Duodenal mucosa (tissue), 2 donors: Measurements from ENCODE around the gene R3HCC1L.
"Not testable (repeated sequence)": the region's sequence is repeated elsewhere in the genome, so short reads cannot be mapped to it uniquely, and the experiment has no call there.

Experiments used
- H3K27ac ChIP-seq: one replicate; pipeline ENCODE4 v1.7.0; 2013; ENCODE audit warnings: low read depth, low read length
- H3K27me3 ChIP-seq, 2 donors: one replicate each; pipeline ENCODE4 v1.7.0; 2013; ENCODE audit warnings: low read length in 2 of 2, control low read depth in 1 of 2; ENCODE audit not compliant: insufficient read depth in 2 of 2, control insufficient read depth in 1 of 2
- H3K36me3 ChIP-seq, 2 donors: one replicate each; pipeline ENCODE4 v1.7.0; 2013; ENCODE audit warnings: low read length in 2 of 2, control low read depth in 1 of 2; ENCODE audit not compliant: insufficient read depth in 2 of 2, control insufficient read depth in 1 of 2
- H3K4me1 ChIP-seq, 2 donors: one replicate each; pipeline ENCODE4 v1.7.0; 2013; ENCODE audit warnings: low read length in 2 of 2, control low read depth in 1 of 2; ENCODE audit not compliant: insufficient read depth in 2 of 2, control insufficient read depth in 1 of 2
- H3K4me3 ChIP-seq, 2 donors: one replicate each; pipeline ENCODE4 v1.7.0; 2013; ENCODE audit warnings: low read length in 2 of 2, low read depth in 1 of 2
- H3K9ac ChIP-seq, 2 donors: one replicate each; pipeline ENCODE4 v1.7.0; 2013; ENCODE audit warnings: low read length in 2 of 2, low read depth in 1 of 2
- H3K9me3 ChIP-seq, 2 donors: one replicate each; pipeline ENCODE4 v1.7.0; 2013; ENCODE audit warnings: low read length in 2 of 2, control low read depth in 1 of 2; ENCODE audit not compliant: control insufficient read depth in 1 of 2

The R3HCC1L gene

DNA sequence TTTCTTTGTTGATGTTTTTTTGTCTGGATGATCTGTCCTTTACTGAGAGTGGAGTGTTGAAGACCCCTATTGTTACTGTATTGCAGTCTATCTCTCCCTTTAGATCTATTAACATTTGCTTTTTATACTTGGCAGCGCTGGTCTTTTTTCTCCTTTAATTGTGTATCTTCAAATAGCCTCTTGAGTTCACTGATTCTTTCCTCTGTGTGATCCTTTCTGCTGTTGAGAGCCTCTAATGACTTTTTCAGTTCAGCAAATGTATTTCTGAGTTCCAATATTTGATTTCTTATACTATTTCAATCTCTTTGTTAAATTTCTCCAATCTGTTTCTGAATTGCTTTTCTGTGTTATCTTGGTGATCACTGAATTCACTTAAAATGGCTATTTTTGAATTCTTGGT, 15.4 kb downstream of the R3HCC1L start:
- H3K27me3 ChIP-seq: no peaks in the 10 kb centered on the region
- no peak overlapping the region for H3K9ac ChIP-seq
- peaks cover 0 to under 1% of the 10 kb centered on the region in 2 donors for H3K4me1 ChIP-seq
- H3K36me3 ChIP-seq: peaks cover 0 to 4% of the 10 kb centered on the region in 2 donors
- H3K9me3 ChIP-seq: peaks cover 2 to 6% of the 10 kb centered on the region in 2 donors
- H3K27ac ChIP-seq: no peak overlapping the region
- H3K4me3 ChIP-seq: no peak overlapping the region

- Histone ChIP-seq H3K4me1 (no peaks in the 10 kb centered on the region), H3K36me3 (peaks cover 0 to 4% of the 10 kb centered on the region in 2 donors), H3K4me3 (no peak overlapping the region), H3K9me3 (peaks cover 2 to 6% of the 10 kb centered on the region in 2 donors), H3K27ac (no peak overlapping the region), H3K9ac (no peak overlapping the region), H3K27me3 (no peaks in the 10 kb centered on the region)
Observed at GRCh38 chr10:98150544-98150943, 16.1 kb downstream of the R3HCC1L start.

- not testable (repeated sequence) for H3K27ac ChIP-seq, H3K4me1 ChIP-seq, H3K9ac ChIP-seq, H3K27me3 ChIP-seq, H3K4me3 ChIP-seq, H3K9me3 ChIP-seq
- peaks cover 4 to 11% of the 10 kb centered on the region in 2 donors for H3K36me3 ChIP-seq
Observed at GRCh38 chr10:98152778-98153177, 18.3 kb downstream of the R3HCC1L start.

DNA sequence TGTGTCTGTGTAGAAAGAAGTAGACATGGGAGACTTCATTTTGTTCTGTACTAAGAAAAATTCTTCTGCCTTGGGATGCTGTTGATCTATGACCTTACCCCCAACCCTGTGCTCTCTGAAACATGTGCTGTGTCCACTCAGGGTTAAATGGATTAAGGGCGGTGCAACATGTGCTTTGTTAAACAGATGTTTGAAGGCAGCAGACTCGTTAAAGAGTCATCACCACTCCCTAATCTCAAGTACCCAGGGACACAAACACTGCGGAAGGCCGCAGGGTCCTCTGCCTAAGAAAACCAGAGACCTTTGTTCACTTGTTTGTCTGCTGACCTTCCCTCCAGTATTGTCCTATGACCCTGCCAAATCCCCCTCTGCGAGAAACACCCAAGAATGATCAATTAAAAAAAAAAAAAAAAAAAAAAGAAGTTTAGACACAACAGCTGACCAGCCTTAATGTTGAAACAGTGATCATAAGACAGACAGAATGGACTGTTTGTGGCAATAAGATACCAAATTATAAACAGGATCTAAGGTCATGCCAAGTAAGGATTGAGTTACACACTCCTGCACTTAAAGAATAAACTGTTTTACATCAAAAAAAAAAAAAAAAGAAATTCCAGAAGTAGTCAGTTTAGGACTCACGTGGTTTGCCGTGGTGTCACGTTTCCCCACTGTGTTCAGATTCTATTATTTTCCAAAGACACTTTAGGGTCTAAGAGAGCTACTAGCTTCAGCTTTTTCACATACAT, 18.9 kb downstream of the R3HCC1L start:
- H3K9me3 ChIP-seq, H3K4me3 ChIP-seq, H3K9ac ChIP-seq, H3K4me1 ChIP-seq, H3K27me3 ChIP-seq, H3K27ac ChIP-seq: not testable (repeated sequence)
- H3K36me3 ChIP-seq: peaks cover 4 to 11% of the 10 kb centered on the region in 2 donors

- H3K9me3 ChIP-seq: peaks cover 2 to 6% of the 10 kb centered on the region in 2 donors
Observed at GRCh38 chr10:98154076-98154475, 19.6 kb downstream of the R3HCC1L start.

GRCh38 chr10:98158576-98158975, 24.1 kb downstream of the R3HCC1L start:
- Histone ChIP-seq H3K9ac (no peak overlapping the region), H3K27me3 (no peaks in the 10 kb centered on the region), H3K4me1 (no peaks in the 10 kb centered on the region), H3K9me3 (no peaks in the 10 kb centered on the region), H3K27ac (no peak overlapping the region), H3K4me3 (no peak overlapping the region), H3K36me3 (peaks cover 4 to 10% of the 10 kb centered on the region in 2 donors)

More at GRCh38 chr10:98154076-98154475, 19.6 kb downstream of the R3HCC1L start:
- H3K27ac ChIP-seq: no peak overlapping the region
- H3K27me3 ChIP-seq: no peaks in the 10 kb centered on the region
- no peaks in the 10 kb centered on the region for H3K4me1 ChIP-seq
- no peak overlapping the region for H3K9ac ChIP-seq
- H3K36me3 ChIP-seq: peaks cover 4 to 11% of the 10 kb centered on the region in 2 donors
- H3K4me3 ChIP-seq: no peak overlapping the region

DNA sequence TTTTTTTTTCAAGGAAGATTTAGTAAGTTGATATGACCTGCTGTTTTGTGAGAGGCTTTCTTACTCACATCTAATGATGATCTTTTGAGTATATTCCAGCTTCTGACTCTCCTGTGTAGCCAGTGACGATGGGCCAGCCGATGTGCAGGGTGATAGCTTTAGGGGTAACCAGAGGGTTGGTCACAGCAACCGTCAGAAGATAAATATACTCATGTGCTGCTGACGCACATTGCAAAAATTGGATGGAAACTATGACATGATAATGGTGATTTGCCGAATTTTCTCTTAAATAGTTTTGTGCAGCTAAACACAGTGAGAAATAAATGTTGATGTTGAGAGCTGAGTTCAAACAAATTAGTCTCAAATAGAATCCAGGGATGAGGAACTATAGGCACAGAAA, 29.5 kb downstream of the R3HCC1L start:
- H3K27me3 ChIP-seq: no peaks in the 10 kb centered on the region
- no peak overlapping the region for H3K9ac ChIP-seq
- H3K4me1 ChIP-seq: peaks cover 0 to 4% of the 10 kb centered on the region in 2 donors
- no peak overlapping the region for H3K27ac ChIP-seq
- no peaks in the 10 kb centered on the region for H3K9me3 ChIP-seq
- no peak overlapping the region for H3K4me3 ChIP-seq
- peaks cover 11 to 20% of the 10 kb centered on the region in 2 donors for H3K36me3 ChIP-seq

DNA sequence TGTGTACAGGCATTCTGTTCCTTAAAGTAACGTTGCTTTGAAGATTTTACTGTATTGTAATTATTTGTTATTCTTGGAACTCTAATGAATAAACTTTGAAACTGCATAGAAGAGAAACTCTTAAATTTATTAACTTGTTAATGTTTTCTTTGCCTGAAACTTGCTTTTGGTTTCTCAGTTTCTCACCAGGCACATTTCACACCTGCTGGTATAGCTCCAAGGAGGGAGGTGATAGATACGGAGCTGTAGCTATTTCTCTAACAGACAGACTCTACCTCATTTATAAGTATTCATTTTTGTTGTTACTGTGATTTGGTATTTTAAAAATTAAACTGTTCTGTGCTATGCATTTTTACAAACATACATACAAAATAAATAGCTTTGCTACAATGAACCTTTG, 32.7 kb downstream of the R3HCC1L start:
- H3K9me3 ChIP-seq: no peaks in the 10 kb centered on the region
- no peak overlapping the region for H3K9ac ChIP-seq
- H3K4me1 ChIP-seq: peaks cover 0 to 6% of the 10 kb centered on the region in 2 donors
- H3K27ac ChIP-seq: no peak overlapping the region
- H3K4me3 ChIP-seq: no peak overlapping the region
- H3K27me3 ChIP-seq: no peaks in the 10 kb centered on the region
- H3K36me3 ChIP-seq: peaks cover 9 to 26% of the 10 kb centered on the region in 2 donors

- no peak overlapping the region for H3K27ac ChIP-seq
- H3K4me1 ChIP-seq: peaks cover 0 to 6% of the 10 kb centered on the region in 2 donors
- H3K36me3 ChIP-seq: peaks cover 11 to 32% of the 10 kb centered on the region in 2 donors
- H3K9ac ChIP-seq: no peak overlapping the region
- no peak overlapping the region for H3K4me3 ChIP-seq
- H3K27me3 ChIP-seq: no peaks in the 10 kb centered on the region
- no peaks in the 10 kb centered on the region for H3K9me3 ChIP-seq
Observed at GRCh38 chr10:98168147-98168546, 33.7 kb downstream of the R3HCC1L start.

DNA sequence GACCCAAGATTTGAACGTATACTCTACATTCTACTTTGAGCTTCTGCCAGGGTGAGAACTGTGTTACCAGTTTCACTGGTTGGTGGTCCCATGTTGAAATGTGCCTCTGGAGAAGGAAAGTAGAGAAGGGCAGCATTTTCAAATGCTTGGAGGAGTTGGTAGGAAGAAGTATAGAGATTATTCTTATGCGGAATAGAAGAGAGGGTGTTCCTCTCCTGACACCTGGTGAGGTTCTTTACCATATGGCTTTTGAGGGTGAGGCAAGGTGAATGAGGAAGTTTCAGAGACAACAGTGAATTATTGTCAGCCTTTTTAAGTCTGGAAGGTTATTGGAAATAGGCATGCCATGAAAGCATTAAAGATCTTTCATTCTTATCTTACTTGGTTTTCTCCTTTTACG, 34.3 kb downstream of the R3HCC1L start:
- Histone ChIP-seq H3K27me3 (no peaks in the 10 kb centered on the region), H3K36me3 (peaks cover 13 to 36% of the 10 kb centered on the region in 2 donors)

More for the DNA sequence above, 34.3 kb downstream of the R3HCC1L start:
- peaks cover 0 to 6% of the 10 kb centered on the region in 2 donors for H3K4me1 ChIP-seq
- no peaks in the 10 kb centered on the region for H3K9me3 ChIP-seq
- no peak overlapping the region for H3K9ac ChIP-seq
- no peak overlapping the region for H3K27ac ChIP-seq
- H3K4me3 ChIP-seq: no peak overlapping the region
